Measurements from ENCODE around the gene CNTNAP2.

The CNTNAP2 gene

DNA sequence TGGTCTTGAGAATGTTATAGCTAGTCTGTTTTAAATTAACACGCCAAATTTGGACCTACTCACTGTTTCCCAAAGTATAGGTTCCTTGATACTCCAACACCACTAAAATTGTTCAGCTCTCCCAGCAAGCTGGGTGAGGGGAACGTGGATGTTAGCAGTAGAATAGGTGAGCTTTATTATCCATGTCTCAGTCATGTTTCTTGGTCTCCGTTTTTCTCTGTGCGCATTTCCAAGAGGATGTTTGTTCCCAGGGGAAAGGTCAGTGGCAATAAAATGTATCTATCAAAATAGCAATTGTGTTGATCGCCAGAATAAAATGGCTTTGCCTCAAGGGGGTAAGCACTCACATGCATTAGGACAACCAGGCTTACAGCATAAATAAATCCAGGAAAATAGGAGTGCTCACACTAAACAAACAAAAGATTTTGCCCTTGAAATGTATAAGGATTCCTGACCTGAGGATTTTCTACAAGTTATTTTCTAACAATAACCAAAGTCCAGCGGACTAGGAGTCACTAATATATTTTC is 2286.9 kb downstream of the CNTNAP2 start:
- no peak for TF ChIP-seq EZH2phosphoT487 (conservative IDR thresholded peaks at IDR 0.05; ENCODE audit: low read length)
- TF ChIP-seq, protein P1, sequence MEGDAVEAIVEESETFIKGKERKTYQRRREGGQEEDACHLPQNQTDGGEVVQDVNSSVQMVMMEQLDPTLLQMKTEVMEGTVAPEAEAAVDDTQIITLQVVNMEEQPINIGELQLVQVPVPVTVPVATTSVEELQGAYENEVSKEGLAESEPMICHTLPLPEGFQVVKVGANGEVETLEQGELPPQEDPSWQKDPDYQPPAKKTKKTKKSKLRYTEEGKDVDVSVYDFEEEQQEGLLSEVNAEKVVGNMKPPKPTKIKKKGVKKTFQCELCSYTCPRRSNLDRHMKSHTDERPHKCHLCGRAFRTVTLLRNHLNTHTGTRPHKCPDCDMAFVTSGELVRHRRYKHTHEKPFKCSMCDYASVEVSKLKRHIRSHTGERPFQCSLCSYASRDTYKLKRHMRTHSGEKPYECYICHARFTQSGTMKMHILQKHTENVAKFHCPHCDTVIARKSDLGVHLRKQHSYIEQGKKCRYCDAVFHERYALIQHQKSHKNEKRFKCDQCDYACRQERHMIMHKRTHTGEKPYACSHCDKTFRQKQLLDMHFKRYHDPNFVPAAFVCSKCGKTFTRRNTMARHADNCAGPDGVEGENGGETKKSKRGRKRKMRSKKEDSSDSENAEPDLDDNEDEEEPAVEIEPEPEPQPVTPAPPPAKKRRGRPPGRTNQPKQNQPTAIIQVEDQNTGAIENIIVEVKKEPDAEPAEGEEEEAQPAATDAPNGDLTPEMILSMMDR (IDR thresholded peaks at IDR 0.05; ENCODE audit: insufficient read depth, low read length, poor library complexity, severe bottlenecking) = no peak
- H3F3A ChIP-seq (ENCODE audit: insufficient read depth) = no peaks in the 10 kb centered on the region
- H3K9me2 ChIP-seq (replicated peaks; ENCODE audit: insufficient read depth, low read length) = no peaks in the 10 kb centered on the region
- no peak overlapping the region for H2AFZ ChIP-seq (ENCODE audit: low read depth, low read length, severe bottlenecking)
- no peaks in the 10 kb centered on the region for H3K27me3 ChIP-seq (ENCODE audit: low read length)
- no peaks in the 10 kb centered on the region for H3K9me3 ChIP-seq (ENCODE audit: insufficient read depth, low read length)
- H3K4me3 ChIP-seq (ENCODE audit: insufficient read depth, low read length, poor library complexity, severe bottlenecking) = no peak overlapping the region
- H3K9ac ChIP-seq (ENCODE audit: low read length) = no peak overlapping the region
- H3K4me2 ChIP-seq (ENCODE audit: low read depth, low read length, poor library complexity, severe bottlenecking) = no peak overlapping the region
- no peaks in the 10 kb centered on the region for H3K36me3 ChIP-seq (ENCODE audit: low read length)
- H3K79me2 ChIP-seq (ENCODE audit: insufficient read depth, low read length) = no peaks in the 10 kb centered on the region
- H3K27ac ChIP-seq (ENCODE audit: low read depth, low read length) = no peak overlapping the region
- no peaks in the 10 kb centered on the region for H4K20me1 ChIP-seq (ENCODE audit: low read depth, low read length)

DNA sequence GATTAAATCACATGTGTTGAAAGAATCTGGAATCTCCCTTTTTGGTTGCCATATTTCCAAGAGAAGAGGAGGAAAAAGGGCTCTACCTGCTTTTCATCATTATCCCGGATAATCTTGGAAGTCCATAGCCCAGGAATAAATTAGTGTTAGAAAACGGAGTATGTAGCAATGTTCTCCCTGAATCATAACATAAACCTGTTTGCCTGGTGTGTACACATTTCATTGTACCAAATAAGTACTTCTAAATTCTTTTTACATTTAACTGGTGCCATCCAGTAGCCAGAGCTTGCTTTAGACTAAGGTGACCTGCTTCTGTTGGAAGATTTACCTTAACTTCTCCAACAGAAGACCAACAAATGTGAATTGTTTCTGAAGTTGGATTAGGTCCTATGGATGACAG is 2291.7 kb downstream of the CNTNAP2 start:
- no peak overlapping the region for H3K27ac ChIP-seq (ENCODE audit: low read depth, low read length)
- TF ChIP-seq, protein P1 (IDR thresholded peaks at IDR 0.05; ENCODE audit: insufficient read depth, low read length, poor library complexity, severe bottlenecking) = no peak
- TF ChIP-seq EZH2phosphoT487 (conservative IDR thresholded peaks at IDR 0.05; ENCODE audit: low read length) = no peak
- H3K9ac ChIP-seq (ENCODE audit: low read length) = no peak overlapping the region
- no peak overlapping the region for H3K4me3 ChIP-seq (ENCODE audit: insufficient read depth, low read length, poor library complexity, severe bottlenecking)
- H3K9me3 ChIP-seq (ENCODE audit: insufficient read depth, low read length) = no peaks in the 10 kb centered on the region
- no peaks in the 10 kb centered on the region for H4K20me1 ChIP-seq (ENCODE audit: low read depth, low read length)
- no peaks in the 10 kb centered on the region for H3K27me3 ChIP-seq (ENCODE audit: low read length)
- H3K4me2 ChIP-seq (ENCODE audit: low read depth, low read length, poor library complexity, severe bottlenecking) = no peak overlapping the region
- no peaks in the 10 kb centered on the region for H3K36me3 ChIP-seq (ENCODE audit: low read length)
- H3K9me2 ChIP-seq (replicated peaks; ENCODE audit: insufficient read depth, low read length) = no peaks in the 10 kb centered on the region
- no peak overlapping the region for H2AFZ ChIP-seq (ENCODE audit: low read depth, low read length, severe bottlenecking)
- H3F3A ChIP-seq (ENCODE audit: insufficient read depth) = no peaks in the 10 kb centered on the region
- H3K79me2 ChIP-seq (ENCODE audit: insufficient read depth, low read length) = no peaks in the 10 kb centered on the region

DNA sequence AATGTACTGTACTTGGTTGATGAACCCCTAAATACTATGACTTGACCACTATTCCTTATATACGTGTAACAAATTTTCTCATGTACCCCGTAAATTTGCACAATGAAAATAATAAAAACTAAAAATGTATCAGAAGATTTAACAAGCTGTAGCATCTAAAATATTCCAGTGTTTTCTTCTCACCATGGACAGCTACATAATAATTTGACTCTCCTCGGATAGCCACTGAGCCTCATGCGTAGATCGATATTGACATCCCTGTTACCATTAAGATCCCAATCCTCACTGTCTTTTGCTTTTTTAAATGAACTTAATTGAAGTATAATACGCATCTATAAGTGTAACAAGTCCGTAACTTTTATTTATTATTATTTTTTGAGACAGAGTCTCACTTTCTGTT is 2294.3 kb downstream of the CNTNAP2 start:
- Histone ChIP-seq H3K9ac (ENCODE audit: low read length) (no peak overlapping the region), H4K20me1 (ENCODE audit: low read depth, low read length) (no peaks in the 10 kb centered on the region), H3K36me3 (ENCODE audit: low read length) (no peaks in the 10 kb centered on the region), H2AFZ (ENCODE audit: low read depth, low read length, severe bottlenecking) (no peak overlapping the region), H3K9me3 (ENCODE audit: insufficient read depth, low read length) (no peaks in the 10 kb centered on the region), H3K4me2 (ENCODE audit: low read depth, low read length, poor library complexity, severe bottlenecking) (no peak overlapping the region), H3K9me2 (replicated peaks; ENCODE audit: insufficient read depth, low read length) (no peaks in the 10 kb centered on the region), H3K27me3 (ENCODE audit: low read length) (no peaks in the 10 kb centered on the region), H3K4me3 (ENCODE audit: insufficient read depth, low read length, poor library complexity, severe bottlenecking) (no peak overlapping the region), H3K27ac (ENCODE audit: low read depth, low read length) (no peak overlapping the region), H3K79me2 (ENCODE audit: insufficient read depth, low read length) (no peaks in the 10 kb centered on the region), H3F3A (ENCODE audit: insufficient read depth) (no peaks in the 10 kb centered on the region)
- TF ChIP-seq EZH2phosphoT487 (conservative IDR thresholded peaks at IDR 0.05; ENCODE audit: low read length) = no peak
- TF ChIP-seq, protein P1 (IDR thresholded peaks at IDR 0.05; ENCODE audit: insufficient read depth, low read length, poor library complexity, severe bottlenecking) = no peak
